Hematopoietic multipotent progenitor cell treated with erythropoietin and hydrocortisone succinate and interleukin-3 and kit ligand, for 8 days (in vitro differentiated cells): ENCODE results near the gene NELFCD.
A peak's percentile ranks its signal among the peaks of the same experiment; 100 is the strongest.
"Not testable (repeated sequence)": the region's sequence is repeated elsewhere in the genome, so short reads cannot be mapped to it uniquely, and the experiment has no call there.

ENCODE experiments used
- DNase-seq: peaks from one replicate; pipeline ENCODE4 v3.0.0-alpha.2; 2015

The NELFCD gene

GRCh38 chr20:58975353-58975752 is 5.7 kb upstream of the NELFCD start:
- DNase-seq = no peak

- no peak for DNase-seq
Measured at GRCh38 chr20:58976061-58976730, 4.9 kb upstream of the NELFCD start.

GRCh38 chr20:58978351-58979190 is 2.5 kb upstream of the NELFCD start:
- DNase-seq = no peak

- DNase-seq = peak; percentile 46
Measured at GRCh38 chr20:58981628-58982364, 740 bp downstream of the NELFCD start.

GRCh38 chr20:58982406-58983114 is 1.5 kb downstream of the NELFCD start:
- peak; percentile 90 for DNase-seq

GRCh38 chr20:58983115-58983468 is 2.0 kb downstream of the NELFCD start:
- DNase-seq = not testable (repeated sequence)

GRCh38 chr20:58984691-58985090 is 3.6 kb downstream of the NELFCD start:
- no peak for DNase-seq

GRCh38 chr20:58985656-58986055 is 4.6 kb downstream of the NELFCD start:
- no peak for DNase-seq

GRCh38 chr20:58986286-58986967 is 5.4 kb downstream of the NELFCD start:
- DNase-seq = no peak

- no peak for DNase-seq
Measured at GRCh38 chr20:58986968-58987517, 6.0 kb downstream of the NELFCD start.

GRCh38 chr20:58987790-58988564 is 6.9 kb downstream of the NELFCD start:
- DNase-seq = no peak

GRCh38 chr20:58988565-58988882 is 7.5 kb downstream of the NELFCD start:
- no peak for DNase-seq

- no peak for DNase-seq
Measured at GRCh38 chr20:58989196-58989595, 8.1 kb downstream of the NELFCD start.

- DNase-seq = no peak
Measured at GRCh38 chr20:58990651-58991445, 9.8 kb downstream of the NELFCD start.

GRCh38 chr20:58991715-58992114 is 10.7 kb downstream of the NELFCD start:
- no peak for DNase-seq

- DNase-seq = no peak
Measured at GRCh38 chr20:58992911-58993310, 11.9 kb downstream of the NELFCD start.

GRCh38 chr20:58993332-58994248 is 12.5 kb downstream of the NELFCD start:
- DNase-seq = no peak

GRCh38 chr20:58994390-58995159 is 13.5 kb downstream of the NELFCD start:
- DNase-seq = no peak
